HG03060 (cell line): ENCODE results near the gene RAB40AL.
"Not testable (repeated sequence)": the region's sequence is repeated elsewhere in the genome, so short reads cannot be mapped to it uniquely, and the experiment has no call there.

Experiments used
- ATAC-seq: cut with Tn5 transposase; IDR thresholded peaks from one replicate; pipeline ENCODE4 v1.9.1; 2021; ENCODE audit warnings: low read depth, moderate number of reproducible peaks; ENCODE audit not compliant: unreplicated experiment

RAB40AL gene, protein sequence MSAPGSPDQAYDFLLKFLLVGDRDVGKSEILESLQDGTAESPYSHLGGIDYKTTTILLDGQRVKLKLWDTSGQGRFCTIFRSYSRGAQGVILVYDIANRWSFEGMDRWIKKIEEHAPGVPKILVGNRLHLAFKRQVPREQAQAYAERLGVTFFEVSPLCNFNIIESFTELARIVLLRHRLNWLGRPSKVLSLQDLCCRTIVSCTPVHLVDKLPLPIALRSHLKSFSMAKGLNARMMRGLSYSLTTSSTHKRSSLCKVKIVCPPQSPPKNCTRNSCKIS

DNA sequence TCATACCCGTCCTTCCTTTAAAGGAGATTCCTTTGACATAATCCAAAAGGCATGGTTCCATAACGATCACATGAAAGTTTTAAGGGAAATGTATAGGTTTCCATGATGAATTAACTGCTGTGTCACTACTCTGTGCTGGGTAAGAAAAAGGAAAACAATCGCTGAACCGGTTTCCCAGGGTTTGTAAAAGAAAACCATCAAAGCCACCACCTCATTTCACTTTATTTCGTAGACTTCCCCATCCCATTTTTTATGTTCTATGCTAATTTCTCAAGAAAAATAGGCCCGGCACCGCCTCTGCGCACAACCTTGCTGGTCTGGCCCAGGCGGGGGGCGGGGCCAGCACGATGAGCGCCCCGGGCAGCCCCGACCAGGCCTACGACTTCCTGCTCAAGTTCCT is at the start of gene RAB40AL:
Gene RAB40AL (plus strand): TSS at position 301 of the 400 bp plus-strand sequence. CDS start 47 bp downstream, at position 348.
- not testable (repeated sequence) for ATAC-seq

DNA sequence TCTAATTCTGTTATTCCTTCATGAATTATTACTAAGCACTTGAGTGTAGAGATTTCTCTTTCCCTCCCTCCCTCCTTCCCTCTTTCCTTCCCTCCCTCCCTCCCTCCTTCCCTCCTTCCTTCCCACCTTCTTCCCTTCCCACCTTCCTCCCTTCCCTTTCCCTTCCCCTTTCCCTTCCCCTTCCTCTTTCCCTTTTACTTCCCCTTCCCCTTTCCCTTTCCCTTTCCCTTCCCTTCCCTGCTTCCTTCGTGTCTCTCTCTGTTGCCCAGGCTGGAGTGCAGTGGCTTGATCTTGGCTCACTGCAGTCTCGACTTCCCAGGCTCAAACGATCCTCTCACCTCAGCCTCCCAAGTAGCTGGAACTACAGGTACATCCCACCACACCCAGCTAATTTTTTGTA is 49.4 kb upstream of the RAB40AL start:
- ATAC-seq: no peak

DNA sequence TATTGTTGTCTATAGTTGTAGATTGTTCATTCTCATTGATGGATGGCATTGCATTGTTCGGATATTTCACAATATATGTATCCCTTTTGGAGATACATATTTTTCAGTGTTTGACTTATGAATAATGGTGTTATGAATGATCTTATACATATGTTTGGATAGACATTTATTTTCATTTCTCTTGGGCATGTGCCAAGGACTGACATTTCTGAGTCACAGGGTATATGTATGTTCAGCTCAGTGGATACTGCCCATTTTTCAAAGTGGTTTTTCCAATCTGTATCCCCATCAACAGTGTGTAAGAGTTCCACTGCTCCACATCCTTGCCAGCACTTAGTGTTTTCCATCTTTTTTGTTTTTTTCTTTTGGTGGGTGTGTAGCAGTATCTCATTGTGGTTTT is 45.0 kb upstream of the RAB40AL start:
- ATAC-seq: no peak

DNA sequence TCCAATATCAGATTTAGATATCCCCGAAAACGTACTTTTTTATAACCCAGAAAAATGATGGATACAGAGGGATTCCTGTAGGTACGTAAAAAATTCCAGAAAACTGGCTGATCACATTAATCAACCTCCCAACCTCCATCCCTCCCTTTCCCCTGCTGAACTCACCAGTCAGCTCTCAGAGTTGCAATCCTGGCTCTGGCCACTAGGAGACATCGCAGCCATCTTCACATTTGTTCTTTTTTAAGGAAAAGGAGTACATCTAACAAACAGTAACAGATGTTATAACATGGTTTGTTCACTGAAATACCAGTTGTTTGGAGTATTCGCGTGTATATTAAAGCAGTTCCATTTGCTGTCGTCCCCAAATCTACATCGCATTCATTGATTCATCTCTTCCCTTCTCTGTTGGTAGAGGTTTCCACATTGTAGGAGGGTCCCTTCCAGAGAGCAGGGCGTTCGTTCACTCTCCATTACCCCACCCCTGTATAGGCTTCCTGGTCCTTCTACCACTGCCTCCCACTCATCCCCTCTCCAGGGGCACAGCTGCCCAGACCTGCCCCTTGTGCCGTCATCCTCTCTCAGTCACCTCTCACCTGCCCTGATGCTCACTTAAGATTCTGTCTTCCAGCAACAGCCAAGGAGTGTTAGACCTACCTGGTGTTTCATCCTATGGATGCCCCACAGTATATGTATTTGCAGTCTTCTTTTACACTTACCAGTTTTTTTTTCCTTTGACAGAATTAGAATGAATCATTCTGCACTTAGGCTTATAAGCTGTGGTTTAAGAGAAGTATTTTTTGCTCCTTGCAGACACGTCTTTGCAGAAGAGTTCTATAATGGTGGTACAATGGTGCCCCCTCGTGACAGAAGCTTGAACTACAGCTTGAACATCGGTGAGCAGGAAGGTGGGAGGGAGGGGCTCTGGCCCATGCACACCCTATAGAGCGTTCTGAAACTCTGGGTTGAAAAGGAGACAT is 36.8 kb upstream of the RAB40AL start:
- ATAC-seq: peak; percentile 79

DNA sequence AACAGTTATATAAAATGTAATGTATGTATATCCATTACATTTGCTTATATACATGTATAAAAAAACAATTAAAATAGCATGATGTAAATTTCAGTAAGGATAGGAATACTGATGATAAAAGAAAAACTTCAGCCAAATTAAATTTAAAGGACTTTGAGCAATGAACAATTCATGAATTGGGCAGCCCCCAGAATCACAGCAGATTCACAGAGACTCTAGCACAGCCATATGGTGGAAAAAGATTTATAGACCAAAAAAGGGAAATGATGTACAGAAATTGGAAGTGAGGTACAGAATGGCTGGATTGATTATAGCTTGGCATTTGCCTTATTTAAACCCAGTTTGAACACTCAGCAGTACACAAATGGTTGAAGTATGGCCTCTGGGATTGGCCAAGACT is 34.7 kb upstream of the RAB40AL start:
- ATAC-seq: no peak

DNA sequence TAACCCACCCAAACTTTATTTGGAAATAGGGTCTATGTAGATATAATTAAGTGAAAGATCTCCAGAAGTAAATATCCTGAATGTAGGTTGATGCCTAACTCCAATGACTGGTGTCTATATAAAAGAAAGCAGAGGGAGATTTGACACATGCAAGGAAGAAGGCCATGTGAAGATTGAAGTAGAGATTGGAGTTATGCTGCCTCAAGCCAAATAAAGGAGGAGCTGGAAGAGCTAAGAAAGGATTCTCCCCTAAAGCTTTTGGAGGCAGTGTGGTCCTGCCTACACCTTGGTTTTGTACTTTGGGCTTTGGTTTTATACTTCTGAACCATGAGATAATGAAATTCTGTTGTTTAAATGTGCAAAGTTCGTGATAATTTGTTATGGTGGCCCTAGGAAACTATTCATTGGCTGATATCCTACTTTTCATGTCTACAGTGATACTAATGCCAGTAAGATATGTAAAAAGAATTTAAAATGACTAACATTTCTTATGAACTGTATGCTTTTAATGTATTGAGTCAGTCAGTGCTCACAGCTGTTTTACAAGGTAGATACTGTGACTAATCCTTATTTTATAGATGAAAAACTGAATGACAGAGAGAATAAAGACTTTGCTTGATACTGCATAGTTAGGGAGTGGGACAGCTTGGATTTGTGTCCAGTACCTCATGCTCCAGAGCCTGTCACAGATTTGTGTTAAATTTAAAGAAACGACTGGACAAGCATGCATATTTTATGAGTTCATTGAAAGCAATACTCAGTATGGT is 5.9 kb upstream of the RAB40AL start:
- ATAC-seq: no peak

DNA sequence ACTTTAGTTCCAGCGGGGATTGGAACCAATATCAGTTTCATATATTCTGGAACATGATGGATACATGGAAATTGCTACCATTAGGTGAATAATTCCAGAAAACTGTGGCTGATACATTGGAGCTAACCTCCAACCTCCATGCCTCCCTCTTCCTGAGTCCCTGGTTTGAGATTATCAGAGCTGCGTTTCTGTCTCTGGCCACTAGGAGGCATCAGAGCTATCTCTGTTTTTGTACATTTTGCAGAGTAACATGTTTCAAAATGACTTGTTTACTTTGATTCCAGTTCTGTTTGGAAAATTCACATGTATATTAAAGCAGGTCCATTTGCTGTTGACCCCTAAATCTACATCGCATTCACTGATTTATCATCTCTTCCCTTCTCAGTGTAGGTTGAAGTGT is 2.4 kb upstream of the RAB40AL start:
- ATAC-seq: no peak

DNA sequence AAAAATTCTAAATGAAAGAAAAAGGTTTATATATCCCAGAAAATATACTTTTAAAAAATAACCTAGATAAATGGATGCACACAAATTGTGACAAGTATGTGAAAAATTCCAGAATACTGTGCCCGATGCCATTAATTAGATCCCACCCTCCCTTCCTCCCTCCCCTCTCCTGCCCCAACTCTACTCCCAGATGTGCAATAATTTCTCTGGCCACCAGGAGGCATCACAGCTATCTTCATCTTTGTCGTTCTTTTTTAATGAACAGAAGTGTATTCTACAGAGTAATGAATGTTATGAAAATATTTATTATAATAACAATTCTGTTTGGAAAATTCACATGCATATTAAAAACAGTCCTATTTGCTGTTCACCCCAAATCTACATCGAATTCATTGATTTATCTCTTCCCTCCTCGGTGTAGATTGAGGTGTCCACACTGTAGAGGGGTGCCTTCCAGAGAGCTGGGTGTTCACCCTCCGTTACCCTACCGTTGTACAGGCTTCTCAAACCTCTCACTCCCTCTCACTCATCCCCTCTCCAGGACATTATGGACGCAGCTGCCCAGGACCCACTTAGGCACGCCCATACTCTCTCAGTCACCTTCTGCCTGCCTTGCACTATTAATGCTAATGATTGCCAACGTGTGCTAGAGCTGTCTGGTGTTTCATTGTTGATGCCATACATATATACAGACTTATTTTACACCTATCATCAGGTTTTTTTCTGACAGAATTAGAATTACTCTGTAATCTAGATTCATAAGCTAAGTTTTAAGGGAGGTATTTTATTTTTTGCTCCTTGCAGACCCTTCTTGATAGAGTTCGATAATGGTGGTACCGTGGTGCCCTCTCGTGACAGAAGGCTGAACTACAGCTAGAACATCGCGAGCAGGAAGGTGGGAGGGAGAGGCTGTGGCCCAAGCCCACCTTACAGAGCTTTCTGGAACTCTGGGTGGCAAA is 14.1 kb downstream of the RAB40AL start:
- ATAC-seq: no peak

DNA sequence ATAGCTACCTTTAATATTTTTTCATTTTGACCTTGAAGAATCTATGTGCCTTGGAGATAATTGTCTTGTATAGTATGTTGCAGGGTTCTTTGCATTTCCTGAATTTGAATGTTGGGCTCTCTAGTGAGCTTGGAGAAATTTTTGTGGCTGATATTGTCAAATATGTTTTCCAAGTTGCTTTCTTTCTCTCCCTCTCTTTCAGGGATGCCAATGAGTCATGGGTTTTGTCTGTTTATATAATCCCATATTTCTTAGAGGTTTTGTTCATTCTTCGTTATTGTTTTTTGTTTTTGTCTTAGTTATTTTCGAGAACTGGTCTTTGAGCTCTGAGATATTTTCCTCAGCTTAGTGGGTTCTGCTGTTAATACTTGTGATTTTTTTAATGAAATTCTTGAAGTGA is 20.7 kb downstream of the RAB40AL start:
- ATAC-seq: no peak

DNA sequence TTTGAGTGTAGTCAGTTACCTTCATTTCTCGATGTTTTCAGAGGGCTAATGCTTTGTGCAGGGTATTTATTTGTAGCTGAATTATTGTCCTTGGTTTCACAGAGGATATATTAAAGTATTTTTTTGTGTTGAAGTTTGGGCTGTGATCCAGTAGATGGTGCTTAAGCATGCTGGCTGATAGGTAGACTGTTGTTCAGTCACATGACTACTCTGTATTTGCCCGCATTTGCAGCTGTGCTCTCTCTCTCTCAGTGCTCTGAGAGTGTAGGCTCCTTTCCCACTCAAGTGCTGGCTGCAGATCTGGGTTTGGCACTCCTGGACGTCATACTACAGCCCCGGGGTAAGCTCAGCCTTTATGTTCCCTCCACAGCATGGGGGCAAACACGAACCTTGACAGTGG is 21.7 kb downstream of the RAB40AL start:
- ATAC-seq: no peak

DNA sequence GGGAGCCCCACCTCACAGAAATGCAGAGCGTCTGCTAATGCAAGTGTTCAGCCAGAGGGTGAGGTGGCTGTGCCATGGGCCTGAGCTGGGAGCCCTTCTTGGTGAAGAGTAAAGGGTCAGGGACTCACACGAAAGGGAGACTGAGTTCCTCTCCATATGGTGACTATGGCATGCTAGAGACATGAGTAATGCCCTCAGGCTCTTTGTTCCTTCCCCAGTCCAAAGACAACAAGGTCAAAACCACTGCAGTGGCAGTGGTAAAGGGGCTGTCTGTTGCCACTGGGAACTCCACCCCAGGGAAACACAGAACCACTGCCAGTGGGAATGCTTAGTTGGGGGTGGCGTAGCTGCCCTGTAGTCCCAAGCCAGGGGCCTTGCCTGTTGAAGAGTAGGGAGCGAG is 22.4 kb downstream of the RAB40AL start:
- ATAC-seq: no peak

DNA sequence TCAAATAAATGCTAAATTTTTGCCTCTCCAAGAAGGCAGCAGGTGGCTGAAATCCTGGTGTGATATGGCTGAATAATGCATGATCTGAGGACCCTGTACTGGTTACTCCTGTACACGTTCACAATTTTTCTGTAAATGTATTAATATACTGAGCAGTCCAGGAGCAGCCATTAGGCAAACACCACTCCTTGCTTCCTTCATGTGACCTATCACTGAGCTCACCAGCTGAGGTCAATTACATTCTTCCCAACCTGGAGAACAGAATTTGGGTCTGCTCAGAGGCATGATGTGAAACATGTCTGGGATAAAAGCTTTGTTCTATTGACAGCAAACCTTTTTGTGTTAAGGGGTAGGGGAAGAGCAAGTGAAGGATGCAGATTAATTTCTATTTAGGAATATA is 26.9 kb downstream of the RAB40AL start:
- ATAC-seq: no peak

DNA sequence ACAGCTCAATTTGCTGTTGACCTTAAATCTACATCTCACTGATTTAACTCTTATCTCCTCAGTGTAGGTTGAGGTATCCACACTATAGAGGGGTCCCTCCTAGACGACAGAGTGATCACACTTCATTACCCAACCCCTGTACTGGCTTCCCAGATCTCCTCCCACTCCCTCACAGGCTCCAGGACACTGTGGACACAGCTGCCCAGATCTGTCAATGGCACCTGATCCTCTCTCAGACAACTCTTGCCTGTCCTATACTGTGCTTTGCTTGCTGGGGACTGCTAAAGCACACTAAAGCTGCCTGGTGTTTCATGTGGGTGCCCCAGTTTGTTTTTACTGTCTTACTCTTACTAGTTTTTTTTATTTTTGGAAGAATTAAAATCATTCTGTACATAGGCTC is 27.9 kb downstream of the RAB40AL start:
- ATAC-seq: no peak

DNA sequence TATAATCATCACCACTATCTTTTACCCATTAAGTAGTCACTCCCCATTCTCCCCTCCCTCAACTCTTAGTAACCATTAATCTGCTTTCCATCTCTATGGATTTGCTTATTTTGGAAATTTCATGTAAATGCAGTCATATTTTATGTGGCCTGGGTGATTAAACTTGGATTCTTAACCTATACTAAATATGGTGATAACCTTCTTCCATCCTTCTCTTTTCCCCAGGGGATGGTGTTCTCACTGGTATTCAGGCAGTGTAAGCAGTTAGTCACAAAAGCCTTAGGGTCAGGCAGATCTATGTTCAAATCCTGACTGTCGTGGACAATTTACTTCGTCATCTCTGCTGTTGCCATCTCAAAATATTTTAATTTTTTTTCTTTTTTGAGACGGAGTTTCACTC is 29.6 kb downstream of the RAB40AL start:
- ATAC-seq: no peak

DNA sequence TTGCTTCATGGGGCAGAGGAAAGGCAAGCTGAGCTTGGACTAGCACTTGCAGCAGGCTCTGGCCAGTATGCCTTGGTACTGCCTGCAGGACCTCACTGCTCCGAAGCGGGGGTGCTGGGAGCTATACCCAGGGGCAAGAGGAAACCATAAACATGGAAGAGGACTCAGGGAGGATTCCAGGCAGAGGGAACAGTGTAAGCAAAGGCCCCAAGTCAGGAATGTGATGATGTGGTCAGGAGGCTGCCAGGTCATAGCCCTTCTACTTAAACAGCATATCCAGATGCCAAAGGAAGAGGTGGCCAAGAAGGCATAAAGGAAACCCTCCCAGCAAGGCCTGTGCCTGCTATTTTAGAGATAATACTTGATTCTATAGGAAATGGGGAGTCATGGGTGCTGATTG is 31.1 kb downstream of the RAB40AL start:
- no peak for ATAC-seq

DNA sequence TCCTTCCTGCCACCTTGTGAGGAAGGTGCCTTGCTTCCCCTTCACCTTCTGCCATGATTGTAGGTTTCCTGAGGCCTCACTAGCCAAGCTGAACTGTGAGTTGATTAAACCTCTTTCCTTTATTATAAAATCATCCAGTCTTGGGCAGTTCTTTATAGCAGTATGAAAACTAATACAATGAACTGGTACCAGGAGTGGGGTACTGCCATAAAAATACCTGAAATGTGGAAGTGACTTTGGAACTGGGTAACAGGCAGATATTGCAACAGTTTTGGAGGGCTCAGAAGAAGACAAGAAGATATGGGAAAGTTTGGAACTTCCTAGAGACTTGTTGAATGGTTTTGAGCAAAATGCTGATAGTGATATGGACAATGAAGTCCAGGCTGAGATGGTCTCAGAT is 34.5 kb downstream of the RAB40AL start:
- not testable (repeated sequence) for ATAC-seq

DNA sequence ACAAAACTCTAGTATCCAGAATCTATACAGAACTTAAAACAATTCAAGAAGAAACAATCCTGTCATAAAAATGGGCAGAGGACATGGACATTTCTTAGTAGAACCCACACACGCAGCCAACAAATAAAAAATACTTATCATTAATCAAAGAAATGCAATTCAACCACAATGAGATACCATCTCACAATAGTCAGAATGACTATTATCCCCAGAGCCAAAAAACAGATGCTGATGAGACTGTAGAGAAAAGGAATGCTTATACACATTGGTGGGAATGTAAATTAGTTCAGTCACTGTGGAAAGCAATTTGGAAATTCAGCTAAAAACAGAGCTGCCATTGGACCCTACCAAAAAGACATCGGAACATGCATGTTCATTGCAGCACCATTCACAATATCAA is 37.9 kb downstream of the RAB40AL start:
- ATAC-seq: no peak

DNA sequence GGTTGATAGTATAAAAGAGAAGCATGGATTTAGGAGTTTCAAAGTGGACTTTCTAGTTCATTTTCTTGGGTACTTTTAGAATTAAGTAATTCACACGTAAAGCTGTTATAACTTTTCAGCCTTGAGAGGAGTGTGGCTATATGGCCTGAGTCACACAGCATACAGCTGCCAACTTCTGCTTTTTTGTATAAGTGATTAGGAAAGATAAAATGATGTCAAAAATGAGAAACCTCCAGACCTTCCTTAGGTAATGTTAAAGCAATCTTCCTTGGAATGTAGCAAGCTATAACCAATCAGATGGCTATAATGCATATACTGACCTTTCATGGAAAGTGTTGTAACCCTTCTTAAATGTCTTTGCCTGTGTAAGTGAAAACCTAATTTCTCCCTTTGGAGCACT is 39.2 kb downstream of the RAB40AL start:
- ATAC-seq: no peak

DNA sequence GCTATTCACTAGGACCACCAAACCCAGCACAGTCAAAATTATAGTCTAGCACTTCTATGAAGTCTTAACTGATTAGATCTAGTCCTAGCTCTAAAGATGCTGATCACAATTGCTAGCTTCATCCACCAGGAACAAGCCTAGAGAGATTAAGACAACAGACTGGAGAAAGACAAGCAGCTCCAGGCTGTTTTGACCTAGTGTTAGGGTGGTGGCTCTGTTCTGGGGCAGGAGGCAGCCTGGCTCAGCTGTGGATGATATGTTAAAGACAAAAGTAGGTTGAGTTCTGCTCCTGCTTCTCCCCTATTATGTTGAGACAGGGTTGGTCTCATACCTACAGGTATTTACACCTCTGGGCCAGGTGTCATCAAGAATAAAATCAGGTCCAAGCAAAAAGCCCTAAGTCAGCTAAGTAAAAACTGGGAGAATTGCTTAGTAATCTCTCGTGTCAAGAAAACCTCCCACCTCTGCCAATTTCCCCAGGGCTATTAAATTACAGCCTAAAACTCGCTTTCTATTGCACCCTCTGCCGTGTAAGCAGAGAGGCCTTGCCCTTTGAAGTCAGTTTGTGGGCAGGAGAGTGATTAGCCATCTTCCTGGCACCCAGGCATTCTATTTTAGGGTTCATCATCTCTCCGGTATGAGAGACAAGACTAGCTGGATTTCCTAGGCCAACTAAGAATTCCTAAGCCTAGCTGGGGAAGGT is 39.9 kb downstream of the RAB40AL start:
- no peak for ATAC-seq
